GM12873 (cell line): Measurements from ENCODE around the gene RAD51B.

Experiments
- TF ChIP-seq, protein P1 (sequence below): IDR thresholded peaks from 2 replicates; pipeline ENCODE4 v1.5.1; 2012; ENCODE audit warnings: low read depth, mild to moderate bottlenecking, moderate library complexity, low read length, control low read depth; ENCODE audit not compliant: insufficient read depth; ENCODE audit errors: missing control alignments

Gene RAD51B

GRCh38 chr14:67846029-67846610, 26.5 kb downstream of the RAD51B start:
- TF ChIP-seq, protein P1, sequence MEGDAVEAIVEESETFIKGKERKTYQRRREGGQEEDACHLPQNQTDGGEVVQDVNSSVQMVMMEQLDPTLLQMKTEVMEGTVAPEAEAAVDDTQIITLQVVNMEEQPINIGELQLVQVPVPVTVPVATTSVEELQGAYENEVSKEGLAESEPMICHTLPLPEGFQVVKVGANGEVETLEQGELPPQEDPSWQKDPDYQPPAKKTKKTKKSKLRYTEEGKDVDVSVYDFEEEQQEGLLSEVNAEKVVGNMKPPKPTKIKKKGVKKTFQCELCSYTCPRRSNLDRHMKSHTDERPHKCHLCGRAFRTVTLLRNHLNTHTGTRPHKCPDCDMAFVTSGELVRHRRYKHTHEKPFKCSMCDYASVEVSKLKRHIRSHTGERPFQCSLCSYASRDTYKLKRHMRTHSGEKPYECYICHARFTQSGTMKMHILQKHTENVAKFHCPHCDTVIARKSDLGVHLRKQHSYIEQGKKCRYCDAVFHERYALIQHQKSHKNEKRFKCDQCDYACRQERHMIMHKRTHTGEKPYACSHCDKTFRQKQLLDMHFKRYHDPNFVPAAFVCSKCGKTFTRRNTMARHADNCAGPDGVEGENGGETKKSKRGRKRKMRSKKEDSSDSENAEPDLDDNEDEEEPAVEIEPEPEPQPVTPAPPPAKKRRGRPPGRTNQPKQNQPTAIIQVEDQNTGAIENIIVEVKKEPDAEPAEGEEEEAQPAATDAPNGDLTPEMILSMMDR: no peak

DNA sequence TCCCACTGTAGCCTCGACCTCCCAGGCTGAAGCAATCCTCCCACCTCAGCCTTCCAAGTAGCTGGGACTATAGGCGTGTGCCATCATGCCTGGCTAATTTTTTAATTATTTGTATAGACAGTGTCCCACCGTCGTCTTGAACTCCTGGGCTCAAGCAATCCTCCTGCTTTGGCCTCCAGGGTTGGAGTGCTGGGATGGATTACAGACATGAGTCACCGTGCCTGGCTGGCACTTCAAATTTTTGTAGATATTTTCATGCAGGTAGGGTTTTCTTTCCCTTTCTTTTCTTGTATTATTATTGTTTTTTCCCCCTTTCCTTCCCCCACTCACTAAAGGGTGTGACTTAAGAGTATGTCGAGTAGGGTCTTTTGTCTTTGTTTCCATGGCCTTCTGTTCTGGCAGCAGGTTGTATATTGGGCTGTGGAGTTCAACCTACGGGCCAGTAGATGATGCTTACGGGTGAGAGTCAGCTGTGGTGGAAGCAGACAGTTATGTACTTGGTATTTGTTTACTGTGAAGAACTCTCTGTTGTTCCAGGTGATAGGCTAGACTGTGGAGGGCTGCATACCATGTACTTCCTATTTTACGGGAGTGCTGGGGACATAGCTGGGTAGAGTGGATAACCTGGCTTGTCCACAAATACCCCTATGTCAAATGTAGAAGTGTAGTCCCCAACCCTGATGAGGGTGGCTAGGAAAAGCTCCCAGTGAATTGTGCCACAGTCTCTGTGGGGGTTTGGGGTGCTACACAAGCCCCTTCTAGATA, 30.7 kb downstream of the RAD51B start:
- TF ChIP-seq, protein P1: no peak

DNA sequence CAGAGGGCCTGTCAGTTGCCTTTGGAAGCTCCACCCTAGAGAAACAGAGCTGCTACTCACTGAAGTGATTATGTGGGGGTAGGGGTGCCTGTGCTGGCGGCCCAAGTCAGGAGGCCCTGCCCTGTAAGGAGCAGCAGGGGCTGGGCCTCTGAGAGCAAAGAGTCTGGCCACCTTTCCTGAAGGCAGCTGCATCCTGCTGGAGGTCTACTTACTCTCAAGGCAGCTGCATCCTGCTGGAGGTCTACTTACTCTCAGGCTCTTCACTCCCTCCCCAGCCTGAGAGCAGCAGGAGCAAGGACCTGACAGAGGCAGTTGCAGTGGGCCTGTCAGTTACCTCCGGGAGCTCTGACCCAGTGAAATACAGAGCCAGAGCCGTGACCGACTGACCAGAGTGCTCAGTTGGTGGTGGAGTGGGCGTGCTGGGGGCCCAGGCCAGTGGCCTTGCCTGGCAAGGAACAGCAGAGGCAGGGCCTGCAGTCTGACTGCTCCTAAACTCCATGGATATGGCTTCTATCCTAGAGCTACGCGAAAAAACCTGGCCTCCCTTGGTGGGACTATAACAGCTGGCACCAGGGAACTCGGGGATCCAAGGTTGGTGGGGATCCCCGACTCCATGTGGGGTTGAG, 32.3 kb downstream of the RAD51B start:
- TF ChIP-seq, protein P1: no peak

DNA sequence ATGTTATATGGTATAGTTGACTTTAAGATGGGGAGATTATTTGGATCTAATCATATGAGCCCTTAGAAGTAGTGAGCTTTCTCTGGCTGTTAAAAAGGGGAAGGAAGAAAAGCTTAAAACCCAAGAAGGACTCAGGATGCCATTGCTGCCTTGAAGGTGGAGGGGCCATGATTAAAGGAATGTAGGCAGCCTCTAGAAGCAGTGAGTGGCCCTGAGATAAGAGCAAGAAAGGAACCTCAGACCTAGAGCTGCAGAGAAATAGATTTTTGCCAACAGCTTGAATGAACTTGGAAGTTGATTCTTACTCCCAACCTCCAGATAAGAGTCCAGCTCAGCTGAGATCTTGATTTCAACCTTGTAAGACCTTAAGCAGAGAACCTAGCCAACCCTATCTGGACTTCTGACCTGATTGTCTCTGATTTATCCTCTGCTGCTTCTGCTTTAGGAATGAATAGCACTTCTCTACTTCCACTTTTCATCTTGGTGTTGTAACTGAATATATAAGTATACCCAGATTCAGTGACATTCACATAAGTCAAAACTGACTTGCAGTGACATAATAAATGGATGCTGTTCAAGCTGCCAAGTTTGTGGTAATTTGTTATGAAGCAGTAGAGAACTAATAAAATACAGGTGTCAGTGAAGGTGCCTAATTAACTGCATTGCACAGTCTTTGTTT, 33.5 kb downstream of the RAD51B start:
- TF ChIP-seq, protein P1: no peak

GRCh38 chr14:67853715-67854114, 34.1 kb downstream of the RAD51B start:
- TF ChIP-seq, protein P1: no peak

GRCh38 chr14:67856827-67857226, 37.2 kb downstream of the RAD51B start:
- TF ChIP-seq, protein P1: no peak
